Neuronal stem cell (in vitro differentiated cells): ENCODE measurements around the gene NSF.
"Not testable (repeated sequence)": the region's sequence is repeated elsewhere in the genome, so short reads cannot be mapped to it uniquely, and the experiment has no call there.

Source experiments
- DNase-seq: peaks from one replicate; pipeline ENCODE4 v3.0.0-alpha.2; 2013; ENCODE audit warnings: low spot score
- H2AFZ ChIP-seq: one replicate; pipeline ENCODE4 v1.6.1; 2013; ENCODE audit warnings: mild to moderate bottlenecking, low read length, inconsistent platforms
- H2AK5ac ChIP-seq: 2 replicates; pipeline ENCODE4 v1.6.1; 2013; ENCODE audit warnings: low read depth, mild to moderate bottlenecking, inconsistent platforms, low read length, moderate library complexity, mixed read lengths
- H2BK120ac ChIP-seq: 2 replicates; pipeline ENCODE4 v1.6.1; 2013; ENCODE audit warnings: low read depth, mild to moderate bottlenecking, inconsistent platforms, low read length, moderate library complexity, mixed read lengths
- H2BK12ac ChIP-seq: one replicate; pipeline ENCODE4 v1.6.1; 2013; ENCODE audit warnings: low read length, inconsistent platforms
- H2BK15ac ChIP-seq: 2 replicates; pipeline ENCODE4 v1.6.1; 2013; ENCODE audit warnings: mild to moderate bottlenecking, low read length, inconsistent platforms, mixed read lengths
- H2BK5ac ChIP-seq: one replicate; pipeline ENCODE4 v1.6.1; 2013; ENCODE audit warnings: inconsistent platforms, mild to moderate bottlenecking, low read length, moderate library complexity
- H3K14ac ChIP-seq: one replicate; pipeline ENCODE4 v1.6.1; 2013; ENCODE audit warnings: low read length, inconsistent platforms
- H3K18ac ChIP-seq: 2 replicates; pipeline ENCODE4 v1.6.1; 2013; ENCODE audit warnings: low read length, inconsistent platforms
- H3K23ac ChIP-seq: 2 replicates; pipeline ENCODE4 v1.6.1; 2013; ENCODE audit warnings: low read depth, mild to moderate bottlenecking, mixed read lengths, low read length, inconsistent platforms; ENCODE audit not compliant: poor library complexity
- H3K27ac ChIP-seq: replicated peaks from 3 replicates; pipeline ENCODE4 v1.5.1; 2013; ENCODE audit warnings: low read length, inconsistent platforms
- H3K27me3 ChIP-seq, 3 experiments: 2 replicates each; pipeline ENCODE4 v1.6.1; 2013; ENCODE audit warnings: low read length in 3 of 3, mild to moderate bottlenecking in 2 of 3, inconsistent platforms in 1 of 3, low read depth in 1 of 3, mixed read lengths in 1 of 3, moderate library complexity in 1 of 3; ENCODE audit not compliant: control insufficient read depth in 3 of 3, insufficient read depth in 3 of 3
- H3K36me3 ChIP-seq, 2 donors: replicated peaks in 1 of 2; 2 replicates each; pipeline ENCODE4 v1.6.1; 2013; ENCODE audit warnings: low read length in 2 of 2; ENCODE audit not compliant: control insufficient read depth in 2 of 2, insufficient read depth in 2 of 2
- H3K4ac ChIP-seq: 2 replicates; pipeline ENCODE4 v1.6.1; 2013; ENCODE audit warnings: inconsistent platforms, mild to moderate bottlenecking, low read length, moderate library complexity
- H3K4me1 ChIP-seq, 2 donors: 1 replicate in 1 of 2; 2 replicates in 1 of 2; pipeline ENCODE4 v1.6.1; 2013; ENCODE audit warnings: low read length in 2 of 2, low read depth in 1 of 2; ENCODE audit not compliant: control insufficient read depth in 2 of 2, insufficient read depth in 1 of 2
- H3K4me2 ChIP-seq: one replicate; pipeline ENCODE4 v1.6.1; 2013; ENCODE audit warnings: mild to moderate bottlenecking, low read length, inconsistent platforms; ENCODE audit not compliant: insufficient read depth, poor library complexity, severe bottlenecking
- H3K4me3 ChIP-seq, 2 donors: 2 replicates each; pipeline ENCODE4 v1.5.1; 2013; ENCODE audit warnings: low read length in 2 of 2, mild to moderate bottlenecking in 2 of 2, inconsistent platforms in 1 of 2, moderate library complexity in 1 of 2
- H3K79me1 ChIP-seq: one replicate; pipeline ENCODE4 v1.6.1; 2013; ENCODE audit warnings: low read depth, mild to moderate bottlenecking, inconsistent platforms, low read length, moderate library complexity
- H3K9ac ChIP-seq: one replicate; pipeline ENCODE4 v1.6.1; 2013; ENCODE audit warnings: mild to moderate bottlenecking, low read depth, low read length, inconsistent platforms; ENCODE audit not compliant: poor library complexity
- H3K9me3 ChIP-seq, 2 donors: replicated peaks in 1 of 2; 2 replicates each; pipeline versions ENCODE3 to v1.6.1; 2013; ENCODE audit warnings: low read length in 2 of 2, mild to moderate bottlenecking in 2 of 2, inconsistent platforms in 1 of 2, low read depth in 1 of 2, mixed read lengths in 1 of 2, moderate library complexity in 1 of 2; ENCODE audit not compliant: control insufficient read depth in 2 of 2, insufficient read depth in 1 of 2
- H4K8ac ChIP-seq: one replicate; pipeline ENCODE4 v1.6.1; 2013; ENCODE audit warnings: low read depth, mild to moderate bottlenecking, inconsistent platforms, low read length, moderate library complexity
- H4K91ac ChIP-seq: one replicate; pipeline ENCODE4 v1.6.1; 2013; ENCODE audit warnings: low read length, low read depth, mild to moderate bottlenecking, inconsistent platforms; ENCODE audit not compliant: poor library complexity
- WGBS, 2 donors: extraction: QIAGEN DNeasy Blood & Tissue Kit; methylation state at CpG; one replicate each; pipeline ENCODE4 v1.1.7; 2013; ENCODE audit warnings: missing lambda C conversion rate in 2 of 2, mixed read lengths in 1 of 2; ENCODE audit not compliant: insufficient read length in 2 of 2, insufficient replicate concordance in 1 of 2; ENCODE audit errors: extremely low coverage in 2 of 2; 5-methylcytosine and 5-hydroxymethylcytosine counted together

NSF gene

GRCh38 chr17:46693283-46693682 lies 102.8 kb downstream of the NSF start:
- no CpG with 5 or more reads among the region's 3 CpGs for WGBS, 2 donors
- H3K4me3 ChIP-seq, H3K79me1 ChIP-seq, H3K9ac ChIP-seq, H3K23ac ChIP-seq, H4K8ac ChIP-seq, H2BK5ac ChIP-seq, H2BK12ac ChIP-seq, H2BK15ac ChIP-seq, H3K4me2 ChIP-seq, H2AK5ac ChIP-seq, DNase-seq, H3K27me3 ChIP-seq, H2AFZ ChIP-seq, H3K36me3 ChIP-seq, H4K91ac ChIP-seq, H3K18ac ChIP-seq, H2BK120ac ChIP-seq, H3K14ac ChIP-seq, H3K9me3 ChIP-seq, H3K4me1 ChIP-seq, H3K27ac ChIP-seq, H3K4ac ChIP-seq: not testable (repeated sequence)

- WGBS, 2 donors = no CpG with 5 or more reads among the region's 3 CpGs
- H3K9ac ChIP-seq = not testable (repeated sequence)
These were observed 106.1 kb downstream of the NSF start for GRCh38 chr17:46696522-46696921.

GRCh38 chr17:46699014-46699413 lies 108.5 kb downstream of the NSF start:
- H2BK12ac ChIP-seq, H3K9me3 ChIP-seq, H2BK5ac ChIP-seq, H3K4me3 ChIP-seq, H4K8ac ChIP-seq, H3K79me1 ChIP-seq, H3K4me2 ChIP-seq, H4K91ac ChIP-seq, H2AK5ac ChIP-seq, H2BK120ac ChIP-seq, H3K14ac ChIP-seq, H3K4me1 ChIP-seq, H3K9ac ChIP-seq, H3K27ac ChIP-seq, H3K23ac ChIP-seq, H2BK15ac ChIP-seq, DNase-seq, H3K18ac ChIP-seq, H3K36me3 ChIP-seq, H3K4ac ChIP-seq, H3K27me3 ChIP-seq, H2AFZ ChIP-seq: not testable (repeated sequence)
- WGBS, 2 donors = no CpG with 5 or more reads among the region's 2 CpGs

More at GRCh38 chr17:46696522-46696921, 106.1 kb downstream of the NSF start:
- H3K27ac ChIP-seq, H3K4me3 ChIP-seq, H3K36me3 ChIP-seq, H3K79me1 ChIP-seq, H3K18ac ChIP-seq, H3K23ac ChIP-seq, H2BK15ac ChIP-seq, H3K4me2 ChIP-seq, H3K4ac ChIP-seq, H3K9me3 ChIP-seq, H4K8ac ChIP-seq, H2BK120ac ChIP-seq, H3K4me1 ChIP-seq, DNase-seq, H2AFZ ChIP-seq, H2BK5ac ChIP-seq, H3K14ac ChIP-seq, H2BK12ac ChIP-seq, H4K91ac ChIP-seq, H2AK5ac ChIP-seq, H3K27me3 ChIP-seq: not testable (repeated sequence)

GRCh38 chr17:46717999-46718398 lies 127.5 kb downstream of the NSF start:
- Histone ChIP-seq H2AK5ac (no peak overlapping the region), H3K79me1 (no peaks in the 10 kb centered on the region), H2BK120ac (no peak overlapping the region), H3K27me3 (no peaks in the 10 kb centered on the region), H2BK12ac (no peak overlapping the region), H4K91ac (no peak overlapping the region), H3K4ac (no peak overlapping the region), H3K23ac (no peak overlapping the region), H3K4me1 (peaks cover 4 to 9% of the 10 kb centered on the region in 2 donors), H3K18ac (peak overlapping the region; percentile 7), H4K8ac (no peak overlapping the region), H3K36me3 (peaks cover 2 to 47% of the 10 kb centered on the region in 2 donors), H3K14ac (no peak overlapping the region), H3K27ac (no peak overlapping the region), H2BK15ac (no peak overlapping the region), H3K4me3 (no peak overlapping the region), H3K4me2 (no peak overlapping the region), H3K9me3 (no peaks in the 10 kb centered on the region), H2BK5ac (no peak overlapping the region), H2AFZ (no peak overlapping the region), H3K9ac (no peak overlapping the region)
- no CpG with 5 or more reads among the region's 4 CpGs for WGBS, 2 donors
- no peak for DNase-seq
